ENCODE measurements around the gene RAPGEF2.

- TF ChIP-seq, protein P1, sequence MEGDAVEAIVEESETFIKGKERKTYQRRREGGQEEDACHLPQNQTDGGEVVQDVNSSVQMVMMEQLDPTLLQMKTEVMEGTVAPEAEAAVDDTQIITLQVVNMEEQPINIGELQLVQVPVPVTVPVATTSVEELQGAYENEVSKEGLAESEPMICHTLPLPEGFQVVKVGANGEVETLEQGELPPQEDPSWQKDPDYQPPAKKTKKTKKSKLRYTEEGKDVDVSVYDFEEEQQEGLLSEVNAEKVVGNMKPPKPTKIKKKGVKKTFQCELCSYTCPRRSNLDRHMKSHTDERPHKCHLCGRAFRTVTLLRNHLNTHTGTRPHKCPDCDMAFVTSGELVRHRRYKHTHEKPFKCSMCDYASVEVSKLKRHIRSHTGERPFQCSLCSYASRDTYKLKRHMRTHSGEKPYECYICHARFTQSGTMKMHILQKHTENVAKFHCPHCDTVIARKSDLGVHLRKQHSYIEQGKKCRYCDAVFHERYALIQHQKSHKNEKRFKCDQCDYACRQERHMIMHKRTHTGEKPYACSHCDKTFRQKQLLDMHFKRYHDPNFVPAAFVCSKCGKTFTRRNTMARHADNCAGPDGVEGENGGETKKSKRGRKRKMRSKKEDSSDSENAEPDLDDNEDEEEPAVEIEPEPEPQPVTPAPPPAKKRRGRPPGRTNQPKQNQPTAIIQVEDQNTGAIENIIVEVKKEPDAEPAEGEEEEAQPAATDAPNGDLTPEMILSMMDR (IDR thresholded peaks at IDR 0.05): no peak
- no peak for TF ChIP-seq POLR2A (IDR thresholded peaks at IDR 0.05)
Observed at GRCh38 chr4:159400558-159401225, 297.8 kb downstream of the RAPGEF2 start.

All from breast epithelium (tissue), 3 donors.